ENCODE data around the gene ERVK3-1. TPM values are rescaled to one million over a fixed set of nuclear protein-coding genes. Genes with fewer than 3 reads are reported as not detected.
A peak's percentile ranks its signal among the peaks of the same experiment; 100 is the strongest.

The ERVK3-1 gene
- total and polyA plus RNA-seq, 2 experiments from 2014 or later: 33.7 to 41.3 TPM

DNA sequence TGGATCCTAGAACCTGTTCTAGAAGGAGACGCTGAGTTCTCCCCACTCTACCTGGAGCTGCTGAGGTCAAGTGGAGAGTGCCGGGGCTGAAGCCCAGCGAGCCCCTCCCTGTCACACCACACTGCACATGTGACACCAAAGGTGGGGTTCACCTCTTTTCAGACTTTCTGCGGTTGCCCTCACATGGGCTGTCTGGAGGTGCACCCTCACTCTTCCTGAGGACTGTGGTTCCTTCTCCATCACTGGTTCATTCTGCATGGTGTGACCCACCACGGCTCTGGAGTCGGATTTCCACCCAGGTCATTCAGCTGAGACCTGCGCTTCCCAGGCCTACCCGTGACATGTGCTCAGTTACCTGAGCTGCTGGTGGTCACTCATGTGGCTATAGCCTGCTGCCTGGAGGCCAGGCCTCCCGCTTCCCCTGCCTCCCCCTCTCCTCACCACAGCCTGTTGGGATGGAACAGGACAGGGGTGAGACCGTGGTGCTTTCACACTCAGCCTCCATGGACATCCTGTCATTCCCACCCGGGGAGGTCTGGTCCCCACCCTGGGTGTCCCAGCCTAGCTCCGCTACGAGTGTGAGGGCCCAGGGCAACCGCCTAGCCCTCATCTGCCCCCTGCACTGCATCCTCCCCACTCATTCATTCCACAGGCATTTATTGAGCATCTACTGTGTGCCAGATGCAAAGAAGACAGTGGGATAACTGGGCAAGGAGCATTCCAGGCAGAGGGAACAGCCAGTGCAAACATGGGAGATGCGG, 48.7 kb downstream of the ERVK3-1 start:
- no peak overlapping the region for H3K27ac ChIP-seq
- H2AFZ ChIP-seq: no peak overlapping the region
- in situ Hi-C loops (cut with MboI): no loop called here
- no peaks in the 10 kb centered on the region for H3K36me3 ChIP-seq (ENCODE audit: low read depth)
- no peaks in the 10 kb centered on the region for H3K27me3 ChIP-seq (replicated peaks; ENCODE audit: insufficient read depth)
- no peak for DNase-seq
- H3K4me1 ChIP-seq (ENCODE audit: insufficient read depth): no peaks in the 10 kb centered on the region; the same call in 1 of the 2 replicates
- TF ChIP-seq EZH2phosphoT487 (IDR thresholded peaks at IDR 0.05; ENCODE audit: insufficient read depth, low read depth) (no peak), EZH2 (IDR thresholded peaks at IDR 0.05; ENCODE audit: insufficient read depth, poor library complexity, severe bottlenecking) (no peak)
- no peaks in the 10 kb centered on the region for H4K20me1 ChIP-seq (ENCODE audit: insufficient read depth)
- 76 to 82% methylated on average over 13 to 15 of the region's 15 CpGs for WGBS, 2 experiments (ENCODE audit: low coverage in 1 of 2, low lambda C conversion rate in 2 of 2, missing lambda C conversion rate in 2 of 2)
- no peak overlapping the region for H3K4me3 ChIP-seq
- H3K9ac ChIP-seq: no peak overlapping the region
- 0 out of 2 replicates have a peak, but pooled peaks cover 9% of the 10 kb centered on the region for H3F3A ChIP-seq (ENCODE audit: insufficient read depth)
- H3K79me2 ChIP-seq (ENCODE audit: insufficient read depth): peaks cover 12% of the 10 kb centered on the region
- no peaks in the 10 kb centered on the region for H3K9me3 ChIP-seq (ENCODE audit: low read depth)
- no peak overlapping the region for H3K4me2 ChIP-seq (ENCODE audit: unreplicated experiment)
- H3K9me2 ChIP-seq (ENCODE audit: insufficient read depth): no peaks in the 10 kb centered on the region

DNA sequence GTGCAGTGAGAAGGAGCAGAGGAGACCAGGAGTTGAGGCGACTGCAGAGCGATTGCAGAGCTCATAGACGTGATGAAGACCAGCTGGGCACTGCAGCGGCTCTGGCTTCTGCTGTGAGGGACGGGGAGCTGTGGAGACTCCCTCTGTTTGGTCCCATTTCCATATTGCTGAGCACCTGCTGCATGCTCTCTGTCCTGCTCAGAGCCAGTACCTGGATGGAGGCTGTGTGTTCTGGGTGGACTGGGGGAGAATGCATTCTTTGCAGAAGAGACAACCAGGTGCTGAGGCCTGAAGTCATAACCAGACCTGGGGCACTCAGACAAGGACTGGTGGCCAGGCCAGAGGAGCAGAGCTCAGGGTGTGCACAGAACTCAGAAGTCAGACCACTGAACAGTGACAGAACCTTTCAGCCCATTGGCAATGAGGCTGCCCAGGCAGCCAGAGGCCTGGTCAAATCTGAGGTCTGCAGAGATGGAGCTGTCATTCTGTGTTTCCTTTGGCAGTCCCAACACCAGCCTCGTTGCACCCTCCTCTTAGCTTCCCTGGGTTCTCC, 49.4 kb downstream of the ERVK3-1 start:
- Histone ChIP-seq H3K4me2 (ENCODE audit: unreplicated experiment) (no peak overlapping the region), H2AFZ (no peak overlapping the region), H3K9me3 (ENCODE audit: low read depth) (no peaks in the 10 kb centered on the region), H3K9me2 (ENCODE audit: insufficient read depth) (no peaks in the 10 kb centered on the region), H3K27me3 (replicated peaks; ENCODE audit: insufficient read depth) (no peaks in the 10 kb centered on the region), H3K79me2 (ENCODE audit: insufficient read depth) (peaks cover 6% of the 10 kb centered on the region), H3K36me3 (ENCODE audit: low read depth) (no peaks in the 10 kb centered on the region), H3K4me3 (no peak overlapping the region), H3F3A (ENCODE audit: insufficient read depth) (0 out of 2 replicates have a peak, but pooled peaks cover 9% of the 10 kb centered on the region), H3K9ac (no peak overlapping the region), H4K20me1 (ENCODE audit: insufficient read depth) (no peaks in the 10 kb centered on the region), H3K4me1 (ENCODE audit: insufficient read depth) (no peaks in the 10 kb centered on the region), H3K27ac (no peak overlapping the region)
- 47% methylated on average over 6 of the region's 6 CpGs for WGBS, 2 experiments (ENCODE audit: low coverage in 1 of 2, low lambda C conversion rate in 2 of 2, missing lambda C conversion rate in 2 of 2)
- DNase-seq: no peak
- in situ Hi-C loops (cut with MboI): no loop called here
- TF ChIP-seq EZH2phosphoT487 (IDR thresholded peaks at IDR 0.05; ENCODE audit: insufficient read depth, low read depth) (no peak), EZH2 (IDR thresholded peaks at IDR 0.05; ENCODE audit: insufficient read depth, poor library complexity, severe bottlenecking) (no peak)

DNA sequence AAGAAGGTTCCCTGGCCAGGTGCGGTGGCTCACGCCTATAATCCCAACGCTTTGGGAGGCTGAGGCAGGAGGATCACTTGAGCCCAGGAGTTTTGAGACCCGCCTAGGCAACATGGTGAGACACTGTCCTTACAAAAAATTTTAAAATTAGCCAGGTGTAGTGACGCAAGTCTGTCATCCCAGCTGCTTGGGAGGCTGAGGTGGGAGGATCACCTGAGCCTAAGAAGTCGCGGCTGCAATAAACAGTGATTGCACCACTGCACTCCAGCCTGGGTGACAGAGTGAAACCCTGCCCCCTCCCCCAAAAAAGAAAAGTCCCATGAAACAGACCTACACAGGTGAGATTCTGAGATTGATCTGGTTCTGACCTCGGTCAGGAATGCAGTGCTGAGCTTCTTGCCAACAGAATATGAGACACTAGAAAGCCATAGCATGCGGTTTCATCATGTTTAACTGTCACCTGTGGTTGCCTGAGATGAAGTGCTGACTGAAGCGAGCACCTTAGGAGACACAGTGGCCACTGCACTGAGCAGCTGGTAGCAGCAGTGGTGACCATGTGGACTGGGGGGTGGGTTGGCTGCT, 50.1 kb downstream of the ERVK3-1 start:
- no peaks in the 10 kb centered on the region for H3K27me3 ChIP-seq (replicated peaks; ENCODE audit: insufficient read depth)
- no peak overlapping the region for H3K27ac ChIP-seq
- H4K20me1 ChIP-seq (ENCODE audit: insufficient read depth): no peaks in the 10 kb centered on the region
- H3K4me2 ChIP-seq (ENCODE audit: unreplicated experiment): no peak overlapping the region
- no peaks in the 10 kb centered on the region for H3K36me3 ChIP-seq (ENCODE audit: low read depth)
- no peak overlapping the region; the same call in 1 of the 2 replicates for H3K4me3 ChIP-seq
- H3K4me1 ChIP-seq (ENCODE audit: insufficient read depth): no peaks in the 10 kb centered on the region
- TF ChIP-seq EZH2phosphoT487 (IDR thresholded peaks at IDR 0.05; ENCODE audit: insufficient read depth, low read depth): no peak
- no peak for TF ChIP-seq EZH2 (IDR thresholded peaks at IDR 0.05; ENCODE audit: insufficient read depth, poor library complexity, severe bottlenecking)
- WGBS, 2 experiments (ENCODE audit: low coverage in 1 of 2, low lambda C conversion rate in 2 of 2, missing lambda C conversion rate in 2 of 2): 79 to 81% methylated on average over 10 of the region's 10 CpGs
- H2AFZ ChIP-seq: no peak overlapping the region
- no peak overlapping the region for H3K9ac ChIP-seq
- no peaks in the 10 kb centered on the region for H3K79me2 ChIP-seq (ENCODE audit: insufficient read depth)
- peaks cover 13% of the 10 kb centered on the region; the same call in 1 of the 2 replicates for H3F3A ChIP-seq (ENCODE audit: insufficient read depth)
- no peak for DNase-seq
- H3K9me3 ChIP-seq (ENCODE audit: low read depth): no peaks in the 10 kb centered on the region
- no peaks in the 10 kb centered on the region for H3K9me2 ChIP-seq (ENCODE audit: insufficient read depth)
- in situ Hi-C loops (cut with MboI): no loop called here

DNA sequence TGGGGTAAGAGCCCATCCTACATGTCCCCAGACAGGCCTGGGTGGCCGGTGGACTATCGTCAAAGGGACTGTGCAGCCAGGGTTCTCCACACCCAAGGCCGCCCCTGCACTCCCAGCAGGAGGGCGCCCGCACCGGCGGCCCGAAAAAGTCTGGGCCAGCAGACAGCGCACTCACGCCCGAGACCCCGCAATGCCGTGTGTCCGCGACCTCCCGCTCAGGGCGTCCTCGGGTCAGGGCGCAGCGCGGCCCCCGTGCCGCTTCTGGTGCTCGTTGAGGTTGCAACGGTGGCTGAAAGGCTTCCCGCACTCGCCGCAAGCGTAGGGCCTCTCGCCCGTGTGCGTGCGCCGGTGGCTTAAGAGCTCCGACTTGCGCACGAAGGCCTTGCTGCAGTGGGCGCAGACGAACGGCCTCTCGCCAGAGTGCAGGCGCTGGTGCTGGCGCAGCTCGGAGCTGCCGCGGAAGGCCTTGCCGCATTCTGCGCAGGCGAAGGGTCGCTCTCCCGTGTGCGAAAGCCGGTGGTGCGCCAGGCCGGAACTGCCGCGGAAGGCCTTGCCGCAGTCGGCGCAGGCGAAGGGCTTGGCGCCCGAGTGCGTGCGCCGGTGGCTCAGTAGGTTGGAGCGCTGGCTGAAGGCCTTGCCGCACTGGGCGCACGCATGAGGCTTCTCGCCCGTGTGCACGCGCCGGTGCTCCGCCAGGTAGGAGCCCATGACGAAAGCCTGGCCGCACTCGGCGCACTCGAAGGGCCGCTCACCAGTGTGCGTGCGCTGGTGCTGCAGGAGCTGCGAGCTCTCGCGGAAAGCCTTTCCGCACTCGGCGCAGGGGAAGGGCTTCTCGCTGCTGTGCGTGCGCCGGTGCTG, 51.0 kb downstream of the ERVK3-1 start:
- H3F3A ChIP-seq (ENCODE audit: insufficient read depth): peaks cover 15% of the 10 kb centered on the region; the same call in 1 of the 2 replicates
- no peak for TF ChIP-seq EZH2phosphoT487 (IDR thresholded peaks at IDR 0.05; ENCODE audit: insufficient read depth, low read depth)
- no peak for TF ChIP-seq EZH2 (IDR thresholded peaks at IDR 0.05; ENCODE audit: insufficient read depth, poor library complexity, severe bottlenecking)
- H2AFZ ChIP-seq: no peak overlapping the region
- no peaks in the 10 kb centered on the region for H3K79me2 ChIP-seq (ENCODE audit: insufficient read depth)
- in situ Hi-C loops (cut with MboI): no loop called here
- no peak overlapping the region for H3K9ac ChIP-seq
- 16% methylated on average over 65 to 77 of the region's 94 CpGs for WGBS, 2 experiments (ENCODE audit: low coverage in 1 of 2, low lambda C conversion rate in 2 of 2, missing lambda C conversion rate in 2 of 2)
- H3K27me3 ChIP-seq (replicated peaks; ENCODE audit: insufficient read depth): no peaks in the 10 kb centered on the region
- no peaks in the 10 kb centered on the region for H3K9me2 ChIP-seq (ENCODE audit: insufficient read depth)
- DNase-seq: peak; percentile 57
- H3K4me3 ChIP-seq: peak overlapping the region; percentile 50
- H3K27ac ChIP-seq: no peak overlapping the region
- no peaks in the 10 kb centered on the region for H3K9me3 ChIP-seq (ENCODE audit: low read depth)
- H3K36me3 ChIP-seq (ENCODE audit: low read depth): no peaks in the 10 kb centered on the region
- H3K4me2 ChIP-seq (ENCODE audit: unreplicated experiment): peak overlapping the region; percentile 17
- no peaks in the 10 kb centered on the region for H4K20me1 ChIP-seq (ENCODE audit: insufficient read depth)
- H3K4me1 ChIP-seq (ENCODE audit: insufficient read depth): no peaks in the 10 kb centered on the region
